ENCODE results near the gene CLASP1. TPM values are rescaled to one million over a fixed set of nuclear protein-coding genes. Genes with fewer than 3 reads are reported as not detected.
"Not testable (repeated sequence)": the region's sequence is repeated elsewhere in the genome, so short reads cannot be mapped to it uniquely, and the experiment has no call there.

The CLASP1 gene
- total RNA-seq, 1 donor from 2014 or later: 60.1 TPM

DNA sequence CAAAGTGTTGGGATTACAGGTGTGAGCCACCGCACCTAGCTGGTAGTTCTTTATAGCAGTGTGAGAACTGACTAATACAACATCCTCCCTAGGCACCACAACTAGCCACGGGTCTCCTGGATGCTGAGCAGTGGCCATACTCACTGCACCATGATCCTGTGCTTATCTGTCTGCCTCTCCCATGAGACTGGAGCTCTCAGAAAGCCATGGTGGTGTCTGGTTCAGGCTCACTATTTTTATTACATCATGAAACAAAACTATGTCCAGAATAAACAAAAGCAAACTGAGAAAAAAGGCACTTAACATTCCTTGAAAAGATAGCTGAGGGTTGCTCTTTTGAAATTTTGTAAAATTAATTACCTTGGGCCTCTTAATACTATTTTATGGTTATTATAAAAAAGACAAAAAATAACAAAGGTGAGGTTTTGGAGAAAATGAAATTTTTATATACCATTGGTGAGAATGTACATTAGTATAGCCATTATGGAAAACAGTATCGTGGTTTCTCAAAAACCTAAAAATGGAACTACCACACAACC lies 273.6 kb downstream of the CLASP1 start:
- no peak overlapping the region for H3K27ac ChIP-seq (replicated peaks)
- TF ChIP-seq, protein P1, sequence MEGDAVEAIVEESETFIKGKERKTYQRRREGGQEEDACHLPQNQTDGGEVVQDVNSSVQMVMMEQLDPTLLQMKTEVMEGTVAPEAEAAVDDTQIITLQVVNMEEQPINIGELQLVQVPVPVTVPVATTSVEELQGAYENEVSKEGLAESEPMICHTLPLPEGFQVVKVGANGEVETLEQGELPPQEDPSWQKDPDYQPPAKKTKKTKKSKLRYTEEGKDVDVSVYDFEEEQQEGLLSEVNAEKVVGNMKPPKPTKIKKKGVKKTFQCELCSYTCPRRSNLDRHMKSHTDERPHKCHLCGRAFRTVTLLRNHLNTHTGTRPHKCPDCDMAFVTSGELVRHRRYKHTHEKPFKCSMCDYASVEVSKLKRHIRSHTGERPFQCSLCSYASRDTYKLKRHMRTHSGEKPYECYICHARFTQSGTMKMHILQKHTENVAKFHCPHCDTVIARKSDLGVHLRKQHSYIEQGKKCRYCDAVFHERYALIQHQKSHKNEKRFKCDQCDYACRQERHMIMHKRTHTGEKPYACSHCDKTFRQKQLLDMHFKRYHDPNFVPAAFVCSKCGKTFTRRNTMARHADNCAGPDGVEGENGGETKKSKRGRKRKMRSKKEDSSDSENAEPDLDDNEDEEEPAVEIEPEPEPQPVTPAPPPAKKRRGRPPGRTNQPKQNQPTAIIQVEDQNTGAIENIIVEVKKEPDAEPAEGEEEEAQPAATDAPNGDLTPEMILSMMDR (IDR thresholded peaks at IDR 0.05; ENCODE audit: borderline replicate concordance): no peak
- intact Hi-C loops (cut with micrococcal nuclease): no loop called here
- H3K27me3 ChIP-seq (ENCODE audit: low read depth): no peaks in the 10 kb centered on the region
- H3K36me3 ChIP-seq: peaks cover 73% of the 10 kb centered on the region
- H3K9me3 ChIP-seq (replicated peaks): no peaks in the 10 kb centered on the region
- DNase-seq: no peak
- H3K4me1 ChIP-seq: peaks cover 24% of the 10 kb centered on the region
- no peak overlapping the region for H3K4me3 ChIP-seq

DNA sequence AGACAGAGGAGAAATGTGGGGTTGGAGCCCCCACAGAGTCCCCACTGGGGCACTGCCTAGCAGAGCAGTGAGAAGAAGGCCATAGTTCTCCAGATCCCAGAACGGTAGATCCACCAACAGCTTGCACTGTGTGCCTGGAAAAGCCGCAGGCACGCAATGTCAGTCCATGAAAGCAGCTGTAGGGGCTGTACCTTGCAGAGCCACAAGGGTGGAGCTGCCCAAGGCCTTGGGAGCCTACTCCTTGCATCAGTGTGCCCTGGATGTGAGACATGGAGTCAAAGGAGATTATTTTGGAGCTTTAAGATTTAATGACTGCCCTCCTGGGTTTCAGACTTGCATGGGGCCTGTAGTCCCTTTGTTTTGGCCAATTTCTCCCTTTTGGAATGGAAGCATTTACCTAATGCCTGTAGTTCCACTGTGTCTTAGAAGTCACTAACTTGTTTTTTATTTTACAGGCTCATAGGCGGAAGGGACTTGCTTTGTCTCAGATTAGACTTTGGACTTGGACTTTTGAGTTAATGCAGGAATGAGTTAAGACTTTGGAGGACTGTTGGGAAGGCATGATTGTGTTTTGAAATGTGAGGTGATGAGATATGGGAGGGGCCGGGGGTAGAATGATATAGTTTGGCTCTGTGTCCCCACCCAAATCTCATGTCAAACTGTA lies 274.7 kb downstream of the CLASP1 start:
- Histone ChIP-seq H3K36me3 (peaks cover 73% of the 10 kb centered on the region), H3K4me1 (peaks cover 24% of the 10 kb centered on the region)
- H3K27me3 ChIP-seq (ENCODE audit: low read depth); intact Hi-C loops (cut with micrococcal nuclease); H3K9me3 ChIP-seq (replicated peaks); DNase-seq; H3K27ac ChIP-seq (replicated peaks); H3K4me3 ChIP-seq: not testable (repeated sequence)

DNA sequence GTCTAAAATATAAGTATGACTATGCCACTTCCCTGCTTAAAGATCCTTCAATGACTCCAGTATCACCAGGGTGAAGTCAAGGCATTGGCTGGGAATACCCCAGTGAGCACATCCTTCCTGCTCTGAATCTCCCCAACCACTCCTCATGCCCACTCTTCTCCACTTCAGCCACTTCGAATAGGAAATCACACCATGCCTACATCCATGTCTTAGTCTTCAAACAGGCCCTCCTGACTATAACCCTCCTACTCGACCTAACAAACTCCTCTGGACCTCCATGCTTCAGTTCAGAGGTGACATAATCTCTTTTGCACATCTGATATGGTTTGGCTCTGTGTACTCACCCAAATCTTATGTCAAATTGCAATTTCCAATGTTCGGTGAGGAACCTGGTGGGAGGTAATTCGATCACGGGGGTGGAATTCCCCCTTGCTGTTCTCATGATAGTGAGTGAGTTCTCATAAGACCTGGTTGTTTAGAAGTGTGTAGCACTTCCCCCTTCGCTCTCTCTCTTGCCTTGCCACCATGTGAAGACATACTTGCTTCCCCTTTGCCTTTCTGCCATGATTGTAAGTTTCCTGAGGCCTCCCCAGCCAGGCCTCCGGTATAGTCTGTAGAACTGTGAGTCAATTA lies 276.4 kb downstream of the CLASP1 start:
- peaks cover 34% of the 10 kb centered on the region for H3K4me1 ChIP-seq
- intact Hi-C loops (cut with micrococcal nuclease): no loop called here
- H3K36me3 ChIP-seq: peaks cover 72% of the 10 kb centered on the region
- H3K27ac ChIP-seq (replicated peaks): peak overlapping the region; percentile 10
- H3K27me3 ChIP-seq (ENCODE audit: low read depth): no peaks in the 10 kb centered on the region
- H3K9me3 ChIP-seq (replicated peaks): no peaks in the 10 kb centered on the region
- H3K4me3 ChIP-seq: no peak overlapping the region
- DNase-seq: no peak
- TF ChIP-seq, protein P1 (IDR thresholded peaks at IDR 0.05; ENCODE audit: borderline replicate concordance): no peak

DNA sequence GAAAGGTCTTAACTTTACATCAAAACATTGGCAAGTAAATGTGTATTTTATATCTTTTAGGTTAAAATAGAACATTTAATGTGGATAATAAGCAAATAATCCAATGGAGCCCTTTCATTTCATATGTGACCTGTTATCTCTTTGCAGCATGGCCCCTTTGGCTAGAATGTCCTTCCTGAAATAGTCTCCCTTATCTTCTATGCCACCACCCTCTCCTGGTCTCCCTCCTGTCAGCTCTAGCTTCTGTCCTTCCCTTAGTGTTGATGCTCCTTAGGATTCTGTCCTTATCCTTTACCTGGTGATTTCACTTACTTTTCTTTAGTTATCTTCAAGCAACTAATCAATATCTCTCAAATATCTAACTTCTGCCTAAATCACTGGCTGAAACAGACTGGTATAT lies 277.2 kb downstream of the CLASP1 start:
- H3K9me3 ChIP-seq (replicated peaks): no peaks in the 10 kb centered on the region
- no peak overlapping the region for H3K4me3 ChIP-seq
- intact Hi-C loops (cut with micrococcal nuclease): no loop called here
- H3K36me3 ChIP-seq: peaks cover 73% of the 10 kb centered on the region
- DNase-seq: no peak
- peak overlapping the region; percentile 39 for H3K27ac ChIP-seq (replicated peaks)
- TF ChIP-seq, protein P1 (IDR thresholded peaks at IDR 0.05; ENCODE audit: borderline replicate concordance): no peak
- H3K4me1 ChIP-seq: peaks cover 34% of the 10 kb centered on the region
- H3K27me3 ChIP-seq (ENCODE audit: low read depth): no peaks in the 10 kb centered on the region

DNA sequence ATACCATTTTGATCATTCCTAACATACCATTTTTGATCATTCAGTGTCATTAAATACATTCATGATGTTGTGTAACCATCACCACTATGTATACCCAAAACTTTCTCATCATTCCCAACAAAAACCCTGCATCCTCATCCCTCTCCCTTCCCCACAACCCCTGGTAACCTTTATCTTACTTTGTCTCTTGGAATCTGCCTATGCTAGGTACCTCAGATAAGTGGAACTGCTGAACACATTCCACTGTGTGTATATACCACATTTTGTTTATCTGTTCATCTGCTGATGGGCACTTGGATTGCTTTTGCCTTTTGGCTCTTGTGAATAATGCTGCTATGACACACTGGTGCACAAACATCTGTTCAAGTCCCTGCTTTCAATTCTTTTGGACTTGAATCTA lies 280.4 kb downstream of the CLASP1 start:
- peaks cover 72% of the 10 kb centered on the region for H3K36me3 ChIP-seq
- H3K9me3 ChIP-seq (replicated peaks): no peaks in the 10 kb centered on the region
- H3K4me1 ChIP-seq: peaks cover 45% of the 10 kb centered on the region
- intact Hi-C loops (cut with micrococcal nuclease): no loop called here
- no peaks in the 10 kb centered on the region for H3K27me3 ChIP-seq (ENCODE audit: low read depth)
- no peak overlapping the region for H3K4me3 ChIP-seq
- TF ChIP-seq, protein P1 (IDR thresholded peaks at IDR 0.05; ENCODE audit: borderline replicate concordance): no peak
- no peak for DNase-seq
- no peak overlapping the region for H3K27ac ChIP-seq (replicated peaks)

DNA sequence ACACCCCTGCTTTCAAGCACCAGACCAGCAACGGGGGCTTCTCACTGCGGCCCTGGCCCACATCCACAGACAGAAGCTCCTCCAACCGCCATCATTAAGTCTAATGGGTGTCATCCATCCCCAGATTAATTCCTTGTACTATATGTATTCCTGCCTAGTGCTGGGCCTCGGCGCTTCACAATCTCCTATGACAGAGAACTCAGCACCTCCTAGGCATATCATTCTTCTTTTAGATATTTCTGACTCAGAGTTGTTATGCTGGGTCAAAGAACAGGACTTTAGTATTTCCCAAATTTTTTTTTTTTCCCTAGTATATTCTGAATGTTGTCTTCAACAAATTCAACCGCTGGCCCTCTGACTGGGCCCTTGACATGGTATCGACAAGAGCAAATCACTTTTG lies 281.1 kb downstream of the CLASP1 start:
- Histone ChIP-seq H3K27me3 (ENCODE audit: low read depth) (no peaks in the 10 kb centered on the region), H3K4me3 (no peak overlapping the region), H3K36me3 (peaks cover 66% of the 10 kb centered on the region), H3K4me1 (peaks cover 48% of the 10 kb centered on the region), H3K27ac (replicated peaks) (no peak overlapping the region), H3K9me3 (replicated peaks) (no peaks in the 10 kb centered on the region)
- intact Hi-C loops (cut with micrococcal nuclease): no loop called here
- DNase-seq: no peak
- TF ChIP-seq, protein P1 (IDR thresholded peaks at IDR 0.05; ENCODE audit: borderline replicate concordance): no peak

All from left ventricle myocardium inferior (tissue), 1 donor.